Stimulated activated CD4-positive, alpha-beta T cell treated with anti-CD3 and anti-CD28 coated beads, Interleukin-12 subunit alpha, Interleukin-12 subunit beta, amount 100 ng/mL, for 4 hours (primary cell): ENCODE results near the gene ANKRD18A.

ENCODE experiments used
- DNase-seq: peaks from one replicate; pipeline ENCODE4 v3.0.0-alpha.2; 2020

ANKRD18A gene

DNA sequence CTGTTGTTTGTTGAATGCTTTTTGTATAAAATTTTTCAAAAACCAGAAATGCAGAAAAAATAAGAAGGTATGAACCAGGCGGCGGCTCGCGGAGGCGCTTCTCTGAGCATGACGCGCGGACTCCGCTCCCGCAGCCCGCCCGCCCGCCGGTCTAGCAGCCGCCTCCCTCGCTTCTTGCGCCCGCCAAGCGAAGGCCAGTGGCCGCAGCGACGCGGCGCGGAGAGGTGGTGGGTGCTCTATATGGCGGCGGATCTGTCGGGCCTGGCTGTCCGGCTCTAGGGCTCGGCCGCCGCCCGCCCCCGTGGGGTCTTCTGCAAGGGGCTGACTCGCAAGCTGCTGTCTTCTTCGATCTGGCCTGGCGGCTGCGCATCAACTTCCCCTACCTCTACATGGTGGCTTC, 93.8 kb downstream of the ANKRD18A start:
- DNase-seq, result no peak

GRCh38 chr9:38523121-38523520, 97.3 kb downstream of the ANKRD18A start:
- no peak for DNase-seq

DNA sequence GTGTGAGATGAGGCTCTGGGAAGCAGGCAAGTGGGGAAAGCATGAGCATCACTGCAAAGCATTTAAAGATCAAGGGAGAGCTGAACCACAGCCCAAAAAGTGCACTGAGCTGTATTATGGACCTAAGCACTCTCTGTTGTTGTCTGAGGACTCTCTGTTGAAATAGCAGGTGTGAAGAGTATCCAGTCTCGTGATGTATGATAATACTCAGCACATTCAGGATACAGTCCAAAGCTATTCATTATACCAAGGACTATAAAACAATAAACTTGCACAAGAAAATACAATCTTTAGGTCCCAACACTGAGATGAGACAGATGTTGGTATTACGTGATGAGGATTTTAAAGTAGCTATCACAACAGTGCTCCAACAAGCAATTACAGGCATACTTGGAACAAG, 98.6 kb downstream of the ANKRD18A start:
- no peak for DNase-seq
